ENCODE measurements around the gene ADAP1. TPM values are rescaled to one million over a fixed set of nuclear protein-coding genes. Genes with fewer than 3 reads are reported as not detected.

The ADAP1 gene
- total and polyA plus RNA-seq, 9 donors, result 0.52 to 16.4 (median 3.5) TPM

- intact Hi-C loops (cut with DNase I), result loop anchor here in 2 of 4 donors (10.0 kb wide), 2 partner anchors 170 to 200 kb away; no protein-coding TSS in a partner anchor
- no peaks in the 10 kb centered on the region for H3K36me3 ChIP-seq
- 88 to 95% (median 91%) methylated on average over 36 to 39 of the region's 39 CpGs for WGBS, 3 donors
- H3K9me3 ChIP-seq, result no peaks in the 10 kb centered on the region
- TF ChIP-seq POLR2A (IDR thresholded peaks at IDR 0.05), result no peak
- no peak for TF ChIP-seq EP300 (IDR thresholded peaks at IDR 0.05)
- no peak for TF ChIP-seq CTCF (IDR thresholded peaks at IDR 0.05)
- no peak overlapping the region for H3K27ac ChIP-seq
- H3K4me1 ChIP-seq (ENCODE audit: insufficient read depth), result peaks cover 30% of the 10 kb centered on the region
- no peak overlapping the region for H3K4me3 ChIP-seq
- H3K27me3 ChIP-seq, result no peaks in the 10 kb centered on the region
- DNase-seq, result peak in 2 of 5 donors; percentile 42 to 54
Measured at GRCh38 chr7:984361-985126, 30.1 kb upstream of the ADAP1 start.

GRCh38 chr7:983616-984071, 29.2 kb upstream of the ADAP1 start:
- peaks cover 30% of the 10 kb centered on the region for H3K4me1 ChIP-seq (ENCODE audit: insufficient read depth)
- H3K27me3 ChIP-seq, result no peaks in the 10 kb centered on the region
- TF ChIP-seq EP300 (IDR thresholded peaks at IDR 0.05), result no peak
- TF ChIP-seq POLR2A (IDR thresholded peaks at IDR 0.05), result no peak
- TF ChIP-seq CTCF (IDR thresholded peaks at IDR 0.05), result no peak
- H3K27ac ChIP-seq, result no peak overlapping the region
- 81 to 88% (median 86%) methylated on average over 16 to 20 of the region's 20 CpGs for WGBS, 3 donors
- peak in 1 of 5 donors; percentile 41 for DNase-seq
- no peaks in the 10 kb centered on the region for H3K9me3 ChIP-seq
- intact Hi-C loops (cut with DNase I), result loop anchor here in 2 of 4 donors (10.0 kb wide), 2 partner anchors 171 to 199 kb away; no protein-coding TSS in a partner anchor
- H3K4me3 ChIP-seq, result no peak overlapping the region
- H3K36me3 ChIP-seq, result no peaks in the 10 kb centered on the region

GRCh38 chr7:983004-983615, 28.6 kb upstream of the ADAP1 start, which contains the start of gene CYP2W1:
Gene CYP2W1, plus strand, starts transcription at chr7:983181. Its CDS starts 31 bp downstream, at chr7:983212.
- no peak within 1 kb of the TSS for H3K4me3 ChIP-seq
- TF ChIP-seq EP300 (IDR thresholded peaks at IDR 0.05) (no peak), CTCF (IDR thresholded peaks at IDR 0.05) (no peak), POLR2A (IDR thresholded peaks at IDR 0.05) (no peak)
- no peaks in the 10 kb centered on the region for H3K9me3 ChIP-seq
- no peak within 1 kb of the TSS for H3K27ac ChIP-seq
- peaks cover 25% of the 10 kb centered on the region for H3K4me1 ChIP-seq (ENCODE audit: insufficient read depth)
- intact Hi-C loops (cut with DNase I), result loop anchor here in 2 of 4 donors (10.0 kb wide), 2 partner anchors 172 to 198 kb away; no protein-coding TSS in a partner anchor
- no peaks in the 10 kb centered on the region for H3K27me3 ChIP-seq
- WGBS, 3 donors, result 25 to 40% (median 36%) methylated on average over 16 to 34 of the region's 34 CpGs
- DNase-seq, result peak in 2 of 5 donors; percentile 46 to 64
- no peaks in the 10 kb centered on the region for H3K36me3 ChIP-seq

- WGBS, 3 donors, result 61 to 70% (median 67%) methylated on average over 8 to 10 of the region's 10 CpGs
- no peaks in the 10 kb centered on the region for H3K27me3 ChIP-seq
- intact Hi-C loops (cut with DNase I), result loop anchor here in 2 of 4 donors (10.0 kb wide), 2 partner anchors 172 to 198 kb away; no protein-coding TSS in a partner anchor
Measured at GRCh38 chr7:982511-983003, 28.1 kb upstream of the ADAP1 start.

More at GRCh38 chr7:982511-983003, 28.1 kb upstream of the ADAP1 start:
- peak in 1 of 5 donors; percentile 38 for DNase-seq
- Histone ChIP-seq H3K27ac (no peak overlapping the region), H3K4me3 (no peak overlapping the region), H3K9me3 (no peaks in the 10 kb centered on the region), H3K4me1 (ENCODE audit: insufficient read depth) (peaks cover 22% of the 10 kb centered on the region), H3K36me3 (no peaks in the 10 kb centered on the region)
- no peak for TF ChIP-seq EP300 (IDR thresholded peaks at IDR 0.05)
- TF ChIP-seq CTCF (IDR thresholded peaks at IDR 0.05), result no peak
- no peak for TF ChIP-seq POLR2A (IDR thresholded peaks at IDR 0.05)
